HuH-7.5 (cell line): ENCODE data around the gene NRG2.

ENCODE experiments used
- DNase-seq: peaks from one replicate; pipeline ENCODE4 v3.0.0; 2011; ENCODE audit warnings: low spot score

The NRG2 gene

DNA sequence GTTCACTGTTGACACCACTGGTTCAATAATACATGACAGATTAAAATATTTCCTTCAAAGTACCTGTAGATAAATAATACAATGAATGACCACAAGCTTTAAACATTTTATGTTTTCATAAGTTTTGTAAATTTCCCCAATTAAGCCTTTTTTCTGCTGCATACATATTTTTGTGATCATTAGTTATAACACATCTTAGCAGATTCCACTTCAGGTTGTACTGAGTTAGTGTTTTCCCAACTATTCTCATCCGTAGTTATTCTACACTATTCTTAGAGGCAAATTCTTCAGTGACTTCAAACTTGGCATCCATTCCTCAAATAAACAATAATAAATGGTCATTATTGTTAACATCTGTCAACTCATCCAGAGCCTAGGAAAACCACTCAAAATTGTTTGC, 100.9 kb downstream of the NRG2 start:
- DNase-seq: no peak

DNA sequence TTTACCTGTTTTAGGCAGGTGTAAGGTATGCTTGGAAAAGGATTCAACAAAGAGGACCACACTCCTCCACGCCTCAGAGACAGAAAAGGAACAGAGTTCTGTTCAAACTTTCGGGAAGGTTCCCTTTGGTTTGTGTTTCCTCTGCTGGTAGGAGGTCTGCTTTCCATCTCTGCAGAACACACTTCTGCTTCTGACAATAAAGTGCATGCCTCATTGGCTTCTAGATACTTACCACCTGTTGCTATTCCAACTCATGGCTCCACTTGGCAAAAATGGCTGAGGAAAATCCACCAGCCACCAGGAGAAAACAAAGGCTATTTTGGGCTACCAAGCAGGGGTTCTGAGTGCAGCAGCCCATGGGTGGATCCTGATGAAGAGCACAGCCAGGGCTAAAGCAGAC, 112.7 kb downstream of the NRG2 start:
- DNase-seq: no peak

DNA sequence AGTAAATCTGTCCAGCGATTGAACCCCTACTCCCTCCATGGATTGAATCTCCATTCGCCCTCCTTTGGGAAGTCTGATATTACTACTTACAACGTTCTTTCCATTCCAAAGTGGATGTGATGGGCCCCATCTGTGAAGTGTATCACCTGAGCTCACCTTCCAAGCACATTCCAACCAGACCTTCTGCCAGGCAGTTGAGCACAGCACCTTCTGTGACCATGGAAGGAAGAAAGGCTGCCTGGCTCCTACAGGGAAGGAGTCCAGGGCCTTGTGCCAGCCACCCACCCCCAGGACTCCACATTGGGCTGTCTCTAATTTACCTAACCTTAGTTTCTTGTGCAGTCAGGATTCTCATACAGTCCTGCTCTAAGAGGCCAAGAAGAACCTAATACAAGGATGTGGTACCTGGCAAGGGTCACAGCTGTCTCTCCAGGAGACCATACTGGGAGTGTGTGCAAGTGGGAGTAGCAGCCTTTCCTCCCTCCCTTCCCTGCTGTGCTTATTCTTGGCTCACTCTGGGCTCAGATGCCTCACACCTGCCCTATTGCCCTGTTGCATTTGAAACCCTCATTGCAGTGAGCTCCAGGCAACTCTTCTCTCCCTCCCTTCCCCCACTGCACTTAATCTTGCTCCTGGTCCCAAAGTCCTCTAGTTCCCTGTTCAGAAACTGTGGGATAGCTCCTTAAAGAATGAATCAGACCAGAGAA, 116.1 kb downstream of the NRG2 start:
- no peak for DNase-seq

DNA sequence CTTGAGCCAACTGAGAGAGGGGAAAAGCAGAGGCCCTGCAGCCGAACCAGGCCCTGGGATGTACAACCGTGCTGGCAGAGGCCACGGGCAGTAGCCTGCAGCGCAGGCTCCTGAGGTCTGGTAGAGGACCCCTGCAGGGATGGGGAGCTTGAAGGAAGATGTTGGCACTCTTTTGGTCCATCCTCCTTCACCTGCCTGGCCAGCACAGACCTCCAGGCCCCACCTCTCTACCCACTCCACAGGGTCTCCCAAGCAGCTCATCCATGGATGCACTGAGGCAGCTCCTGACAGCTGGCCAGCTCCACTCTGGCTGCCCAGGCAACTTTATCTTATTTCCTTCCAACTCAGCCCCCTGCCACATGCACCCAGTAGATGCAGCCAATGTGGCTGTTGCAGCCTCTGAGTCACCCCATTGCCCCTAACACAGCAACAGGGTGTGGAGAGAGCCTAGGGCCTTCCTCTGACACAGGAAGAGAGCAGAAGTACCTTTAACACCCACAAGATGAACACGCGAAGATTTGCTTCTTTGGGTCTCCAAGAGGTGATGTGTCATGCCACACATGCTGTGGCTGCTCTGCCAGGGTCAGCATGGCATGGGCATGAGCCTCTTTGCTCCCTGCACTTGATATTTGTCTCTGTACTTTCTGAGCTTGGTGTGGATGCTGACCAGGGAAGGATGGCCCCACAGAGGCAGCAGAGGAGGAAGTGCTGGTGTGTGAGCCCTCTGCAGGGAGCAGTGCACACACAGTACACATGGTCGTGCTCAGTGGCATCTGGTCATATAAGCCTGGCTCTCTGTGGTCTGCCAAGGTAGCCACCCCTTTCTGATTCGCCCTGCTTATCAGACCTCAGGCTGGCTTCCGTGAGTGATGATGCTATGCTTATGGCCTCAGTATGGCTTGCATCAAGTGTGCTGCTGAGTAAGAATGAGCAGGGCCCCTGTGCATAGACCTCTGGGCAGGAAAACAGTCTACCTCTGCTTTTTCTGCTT, 117.2 kb downstream of the NRG2 start:
- DNase-seq: no peak

DNA sequence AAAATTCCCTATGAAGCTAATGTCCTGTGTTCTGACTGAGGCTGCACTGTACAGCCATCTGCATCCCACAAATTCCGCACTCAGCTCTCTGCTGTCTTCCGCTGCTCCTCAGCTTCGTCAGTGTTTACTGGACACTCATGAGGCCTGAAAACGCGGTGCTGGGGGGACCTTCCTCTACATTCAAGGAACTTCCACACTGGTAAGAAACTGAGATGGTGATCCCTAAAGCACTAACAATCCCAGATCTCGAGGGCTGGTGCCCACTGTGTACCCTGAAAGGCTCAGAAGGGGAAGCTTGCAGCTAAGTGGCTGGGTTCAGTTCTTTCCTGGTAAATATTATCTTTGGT, 117.9 kb downstream of the NRG2 start:
- DNase-seq: no peak

DNA sequence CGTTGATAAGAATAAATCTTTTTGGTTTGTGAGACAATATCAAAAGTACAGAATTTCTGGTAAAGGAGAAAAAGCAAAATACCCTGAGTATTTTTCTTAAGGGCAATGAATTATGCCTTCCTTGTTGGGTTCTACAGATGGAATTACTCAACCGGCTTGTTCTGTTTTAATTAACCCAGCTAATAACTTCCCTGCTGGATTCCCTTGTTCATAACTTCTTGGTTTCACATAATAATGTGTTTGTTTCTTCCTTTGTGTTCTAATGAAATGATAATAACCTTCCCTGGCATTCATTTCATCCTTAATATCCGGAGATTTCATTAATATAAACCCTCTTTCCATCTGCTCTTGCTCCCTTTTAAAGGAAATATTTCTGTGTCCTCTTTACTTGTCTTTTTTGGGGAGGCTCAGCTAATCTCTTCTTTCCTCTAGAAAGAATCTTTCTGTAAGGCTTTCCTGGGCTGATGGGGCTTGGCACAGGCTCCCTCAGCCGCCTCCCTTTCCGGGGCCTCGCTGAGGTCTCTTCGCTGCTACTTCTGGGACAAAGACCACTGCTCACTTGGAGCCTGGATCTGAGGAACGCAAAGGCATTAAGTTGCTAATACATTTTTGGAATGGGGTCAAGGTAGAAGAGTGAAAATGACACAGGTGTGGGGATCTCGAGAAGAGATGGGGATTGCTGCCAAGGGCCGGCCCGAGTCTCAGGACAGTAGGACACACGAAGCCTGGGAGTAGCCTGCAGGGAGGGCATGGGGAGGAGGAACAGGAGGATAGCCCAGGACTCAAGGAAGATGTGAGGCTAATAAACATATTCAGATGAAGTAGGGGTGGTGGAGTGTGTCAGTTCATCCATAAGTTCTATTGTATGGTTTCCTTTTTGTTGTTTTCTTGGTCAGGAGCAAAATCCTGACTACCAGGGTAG, 118.5 kb downstream of the NRG2 start:
- no peak for DNase-seq

DNA sequence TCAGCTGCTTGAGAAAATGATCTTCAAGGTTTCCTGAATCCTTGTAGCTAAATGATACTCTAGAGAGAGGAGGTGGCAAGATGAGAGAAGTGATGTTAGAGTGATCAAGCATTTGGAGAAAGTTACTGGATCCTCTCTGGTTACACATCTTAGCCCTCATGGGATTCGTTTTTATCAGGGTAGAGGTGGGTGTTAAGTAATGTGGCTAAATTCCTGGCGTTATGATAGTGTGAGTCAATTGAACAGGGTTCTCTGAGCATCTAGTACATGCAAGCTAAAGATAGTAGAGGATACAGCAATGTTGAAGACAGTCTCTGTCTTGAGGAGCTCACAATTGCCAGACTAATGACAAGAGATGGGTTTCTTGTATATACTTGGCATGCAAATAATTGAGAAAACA, 123.8 kb downstream of the NRG2 start:
- no peak for DNase-seq

DNA sequence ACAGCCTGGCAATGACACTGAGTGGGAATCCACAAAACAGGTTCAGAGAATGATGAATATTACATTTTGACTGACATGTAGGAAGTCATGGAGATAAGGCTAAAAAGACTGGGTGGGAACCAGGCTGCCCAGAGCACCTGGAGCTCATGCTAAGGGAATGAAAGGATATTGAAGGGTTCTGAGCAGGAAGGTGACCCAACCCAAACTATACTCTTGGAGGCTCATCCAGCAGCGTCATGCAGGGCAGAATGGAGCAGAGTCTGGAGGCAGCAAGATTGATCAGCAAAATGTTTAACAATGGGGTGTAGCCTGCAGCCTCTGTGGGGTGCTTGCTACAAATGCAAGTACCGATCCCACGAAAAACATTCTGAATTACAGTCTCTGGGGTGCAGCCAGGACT, 127.3 kb downstream of the NRG2 start:
- DNase-seq: no peak

DNA sequence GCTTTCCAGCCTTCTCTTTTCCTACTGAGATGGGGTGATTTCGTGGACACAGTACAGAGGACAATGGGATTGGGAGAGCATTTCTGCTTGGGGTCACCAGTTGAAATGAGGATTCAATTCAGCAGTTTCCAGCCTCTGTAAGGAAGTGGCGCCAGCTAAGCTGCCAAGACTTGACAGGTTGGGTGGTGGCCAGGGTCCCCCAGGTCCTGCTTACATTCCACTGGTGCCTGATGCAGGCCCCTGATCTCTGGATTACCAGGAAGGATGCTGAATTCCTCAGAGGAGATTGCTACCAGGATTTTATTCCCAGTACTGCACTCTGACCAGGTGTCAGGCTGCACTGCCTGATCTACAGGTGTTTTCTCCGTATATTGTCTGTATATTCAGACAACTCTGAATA, 127.8 kb downstream of the NRG2 start:
- DNase-seq: no peak

DNA sequence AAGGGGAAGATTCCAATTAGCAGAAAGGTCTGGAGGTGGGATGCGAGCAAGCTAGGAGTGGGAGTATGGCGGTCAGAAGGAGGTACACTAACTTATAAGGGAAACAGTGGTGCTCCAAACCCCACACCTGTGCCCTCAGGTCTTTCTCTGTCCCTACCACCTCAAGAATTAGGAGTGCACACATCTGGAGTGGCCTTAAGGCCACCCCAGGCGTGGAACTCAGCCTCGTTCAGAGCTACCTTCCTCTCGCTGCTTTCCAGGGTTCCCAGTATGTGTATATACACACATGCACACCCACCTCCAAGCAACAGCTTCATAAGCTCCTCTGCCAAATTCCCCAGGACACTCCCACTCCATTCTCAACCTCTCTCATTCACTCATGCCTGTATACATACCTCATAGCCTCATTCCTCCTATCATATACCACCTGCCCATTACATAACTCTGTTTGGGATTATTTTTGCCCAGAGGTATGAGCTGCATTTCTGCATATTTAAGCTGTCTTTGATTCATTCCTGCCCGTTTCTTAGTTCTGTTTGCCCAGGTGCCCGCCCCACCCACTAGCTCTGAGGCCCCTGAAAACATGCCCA, 128.8 kb downstream of the NRG2 start:
- no peak for DNase-seq

DNA sequence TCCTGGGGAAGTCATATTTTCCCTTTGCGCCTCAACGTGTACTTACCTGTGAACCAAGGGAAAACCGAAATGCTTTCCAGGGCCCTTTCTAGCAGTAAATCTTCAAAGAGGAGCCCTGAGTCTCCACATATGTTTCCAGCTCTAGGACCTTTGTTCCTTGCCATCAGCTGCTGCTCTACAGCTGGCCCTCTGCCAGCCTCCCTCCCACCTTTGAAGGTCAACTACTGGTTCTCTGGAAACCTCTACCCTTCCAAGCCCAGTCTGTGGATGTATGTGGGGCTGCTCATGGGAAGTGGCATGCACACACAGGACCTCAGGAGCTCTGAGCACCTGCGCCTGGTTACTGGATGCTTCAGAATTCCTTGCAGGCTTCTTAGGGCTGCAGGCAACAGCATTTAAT, 130.3 kb downstream of the NRG2 start:
- no peak for DNase-seq

DNA sequence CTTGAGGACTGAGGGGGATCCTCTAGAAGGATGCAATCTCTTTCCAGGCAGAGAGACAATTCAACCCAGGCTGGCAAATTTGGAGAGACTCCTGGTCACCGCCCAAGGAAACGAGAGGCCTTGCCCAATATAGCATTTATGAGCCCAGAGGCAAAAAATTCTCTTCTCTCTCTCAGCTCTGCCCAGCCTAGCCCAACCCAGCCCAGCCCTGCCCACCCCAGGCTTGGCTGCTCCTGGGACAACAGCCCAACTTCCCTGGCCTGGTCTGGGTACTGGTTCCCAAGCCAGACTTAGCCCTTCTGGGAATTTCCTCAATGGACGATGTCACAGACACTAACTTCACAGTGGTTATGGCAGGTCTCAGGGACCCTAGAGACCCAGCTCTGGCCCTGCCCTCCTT, 130.9 kb downstream of the NRG2 start:
- no peak for DNase-seq

DNA sequence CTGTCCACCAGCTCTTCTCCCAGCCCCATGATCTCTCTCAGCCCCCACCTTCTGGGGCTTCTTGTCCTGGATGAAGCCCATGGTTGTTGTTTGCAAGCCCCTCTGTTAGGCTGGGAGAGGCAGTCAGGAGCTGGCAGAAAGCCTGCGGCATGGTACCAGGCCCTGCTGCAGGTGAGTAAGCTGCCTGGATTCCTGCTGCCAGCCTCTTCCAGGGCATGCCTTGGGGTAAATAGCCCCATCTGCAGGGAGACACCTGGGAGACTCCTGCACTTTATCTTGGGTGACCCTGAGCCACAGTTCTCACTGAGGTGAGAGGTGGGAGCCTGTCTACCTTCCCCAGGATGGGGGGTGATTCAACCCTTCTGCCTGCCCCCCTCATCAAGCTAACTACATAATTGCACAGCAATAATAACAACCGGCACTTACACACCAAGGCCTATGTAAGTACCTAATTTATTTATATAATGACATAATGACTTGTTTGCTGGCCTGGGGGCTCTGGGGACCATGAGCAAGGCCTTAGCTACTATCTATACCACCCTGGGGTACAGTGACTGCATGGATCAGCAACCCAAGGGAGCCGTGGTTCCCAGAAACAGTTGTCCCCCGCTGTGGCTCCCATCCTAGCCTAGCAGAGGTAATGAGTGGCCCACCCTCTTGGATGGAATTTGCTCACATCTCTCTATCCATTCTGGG, 131.5 kb downstream of the NRG2 start:
- DNase-seq: no peak

DNA sequence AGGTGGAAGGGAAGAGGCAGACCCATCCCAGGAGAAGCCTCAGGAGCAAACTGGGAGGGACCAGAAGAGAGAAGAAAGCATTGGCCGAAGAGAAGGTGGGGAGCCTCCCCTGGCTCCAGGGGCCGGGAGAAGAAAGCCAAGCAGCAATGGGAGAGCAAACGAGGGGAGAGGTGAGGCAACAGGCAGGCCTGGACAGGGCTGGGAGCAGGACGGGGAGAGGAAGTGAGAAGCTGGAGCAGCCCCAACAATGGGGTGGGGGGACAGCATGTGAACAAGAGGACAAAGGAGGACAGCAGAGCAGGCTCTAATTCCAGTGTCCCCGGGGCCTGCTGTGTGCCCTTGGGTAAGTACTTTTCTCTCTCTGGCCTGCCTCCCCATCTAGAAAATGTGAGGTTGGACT, 132.2 kb downstream of the NRG2 start:
- no peak for DNase-seq

DNA sequence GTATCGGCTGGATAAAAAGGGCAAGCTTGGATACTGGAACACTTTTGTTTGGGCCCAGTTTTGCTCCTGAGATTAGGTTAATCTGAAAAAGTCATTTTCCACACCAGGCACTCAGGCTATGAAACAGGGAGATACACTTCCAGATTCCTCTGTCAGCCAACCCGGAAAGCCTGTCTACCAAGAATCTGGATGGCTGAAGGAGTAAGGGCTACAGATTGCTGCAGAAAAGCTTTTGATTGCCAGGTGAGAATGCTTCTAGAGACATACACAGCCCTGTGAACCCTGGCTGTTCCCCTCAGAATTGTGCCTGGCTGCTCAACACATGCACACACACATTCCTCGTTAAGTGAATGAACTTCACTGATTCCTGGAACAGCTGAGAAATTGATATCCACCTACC, 133.1 kb downstream of the NRG2 start:
- DNase-seq: no peak

DNA sequence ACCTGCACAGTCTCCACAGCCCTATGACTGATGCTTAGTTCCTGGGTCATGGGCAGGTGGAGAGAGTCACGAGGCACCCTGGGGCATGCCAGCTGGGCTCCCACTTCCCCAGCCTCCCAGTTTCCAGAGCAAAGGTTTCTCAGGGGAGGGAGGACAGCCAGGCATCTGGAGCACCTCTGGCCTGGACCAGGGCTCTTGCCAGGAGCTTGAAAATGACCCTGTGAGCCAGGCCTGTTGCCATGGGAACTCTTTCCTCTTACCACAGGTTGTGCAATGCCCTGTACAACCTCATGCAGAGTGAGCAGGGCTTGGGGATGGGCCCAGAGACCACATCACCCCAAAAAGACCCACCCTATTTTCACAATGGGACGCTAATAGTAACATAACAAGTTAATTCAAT, 134.3 kb downstream of the NRG2 start:
- DNase-seq: no peak

DNA sequence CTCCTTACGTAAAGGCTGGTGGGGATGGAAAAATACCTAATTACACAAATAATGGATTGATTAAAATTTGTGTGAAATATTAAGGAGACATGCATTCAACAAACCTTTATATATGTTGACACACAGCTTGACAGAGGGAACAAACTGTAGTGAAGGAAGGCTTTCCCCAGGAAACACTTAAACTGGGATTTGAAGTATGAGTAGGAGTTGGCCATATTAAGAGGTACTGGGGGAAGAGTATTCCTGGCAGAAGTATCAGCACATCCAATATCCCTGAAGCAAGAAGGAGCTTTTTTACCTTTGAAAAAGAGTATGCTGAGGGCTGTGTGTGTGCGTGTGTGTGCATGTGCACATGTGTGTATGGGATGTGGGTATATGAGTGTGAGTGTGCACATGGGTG, 136.4 kb downstream of the NRG2 start:
- DNase-seq: no peak

DNA sequence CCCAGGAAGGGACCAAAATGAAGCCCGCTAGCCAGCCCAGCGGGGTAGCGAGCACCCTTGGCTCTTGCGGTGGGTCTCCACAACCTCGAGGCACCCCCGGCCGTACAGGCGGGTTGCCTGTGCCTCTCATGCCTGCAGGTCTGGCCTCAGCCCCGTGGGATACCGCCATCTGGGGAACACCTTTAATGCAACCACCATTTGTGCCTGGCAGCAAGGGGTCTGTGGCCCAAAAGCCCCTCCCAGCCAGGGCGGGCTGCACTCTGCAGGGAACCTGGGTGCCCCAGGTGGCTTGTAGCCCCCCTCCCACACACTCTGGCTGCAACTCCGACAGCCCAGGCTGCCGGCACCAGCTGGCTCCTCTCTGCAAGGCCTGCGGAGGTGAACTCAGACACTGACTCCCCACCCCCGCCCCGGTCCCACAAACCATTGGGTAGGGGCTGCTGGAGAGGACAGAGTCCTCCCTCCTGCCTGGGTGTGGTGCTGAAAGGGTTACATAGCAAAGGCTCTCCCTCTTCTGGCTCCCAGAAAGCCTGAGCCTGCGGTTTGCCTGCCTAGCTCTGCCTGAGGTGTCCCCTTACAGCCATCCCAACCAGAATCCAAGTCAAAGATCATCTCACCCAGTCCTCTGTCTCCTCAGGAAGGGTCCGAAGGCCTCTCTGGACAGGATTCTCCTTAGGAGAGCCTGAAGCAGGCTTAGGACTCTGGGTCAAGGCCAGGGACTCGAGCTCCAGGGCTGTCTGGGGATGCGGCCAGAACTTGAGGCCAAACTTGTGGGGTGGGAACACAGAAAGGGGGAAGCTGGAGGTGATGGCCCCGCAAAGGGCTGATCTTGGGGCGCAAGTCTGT, 138.1 kb downstream of the NRG2 start:
- DNase-seq: no peak

DNA sequence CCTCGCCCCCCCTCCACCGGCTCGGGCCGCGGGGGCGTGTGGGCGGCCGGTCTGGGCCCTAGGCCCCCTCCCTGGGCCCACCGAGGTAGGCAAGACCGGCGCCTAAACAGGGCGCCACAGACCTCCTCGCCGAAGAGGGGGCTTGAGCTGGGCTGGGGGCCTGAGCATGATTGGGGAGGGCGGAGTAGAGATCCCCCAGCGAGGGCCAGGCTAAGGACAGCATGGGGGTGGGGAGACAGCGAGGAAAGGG, 138.6 kb downstream of the NRG2 start:
- DNase-seq: no peak

DNA sequence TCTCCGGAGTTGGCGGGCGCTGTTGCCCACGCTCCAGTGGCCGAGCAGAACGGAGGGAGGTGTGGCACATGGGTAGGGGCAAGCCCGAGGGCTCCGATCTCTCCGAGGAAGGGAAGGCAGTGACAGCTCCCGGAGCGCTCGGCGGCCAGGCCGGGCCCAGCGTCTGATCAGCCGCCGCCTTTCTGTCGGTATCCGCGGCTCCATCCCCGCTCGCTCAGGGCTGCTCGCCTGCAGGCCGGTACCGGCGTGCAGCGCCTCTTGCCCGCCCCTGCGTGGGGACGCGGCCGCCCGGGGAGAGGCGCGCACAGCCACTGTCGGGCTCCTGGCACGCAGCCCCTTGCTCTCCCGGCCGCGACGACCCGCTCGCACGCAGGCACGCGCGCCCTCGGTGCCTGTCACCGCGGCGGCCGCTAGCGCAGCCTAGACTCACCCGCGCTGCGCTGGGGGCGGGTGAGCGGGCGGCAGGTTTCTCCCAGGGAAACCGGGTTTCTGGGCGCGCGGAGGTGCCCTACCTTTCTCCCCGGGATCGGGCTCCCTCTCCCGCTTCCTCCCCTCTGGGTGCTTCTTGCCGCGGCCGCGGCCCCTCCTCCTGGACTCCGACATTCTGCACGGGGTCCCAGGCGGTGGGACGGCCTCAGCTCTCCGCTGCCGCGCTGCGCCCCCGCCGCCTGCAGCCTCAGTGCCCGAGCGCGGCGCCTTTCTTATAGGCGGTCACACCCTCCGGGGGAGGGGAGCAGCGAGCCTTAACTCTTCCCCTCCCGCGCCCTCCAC, 139.1 kb downstream of the NRG2 start:
- DNase-seq: no peak
